Measurements from ENCODE around the gene ZMYND15.
A peak's percentile ranks its signal among the peaks of the same experiment; 100 is the strongest.

Gene ZMYND15

GRCh38 chr17:4742629-4743028 is 3.0 kb downstream of the ZMYND15 start:
- no peak for DNase-seq (ENCODE audit: low read depth, low spot score)

- no peak for DNase-seq (ENCODE audit: low read depth, low spot score)
Measured at GRCh38 chr17:4743216-4743615, 3.6 kb downstream of the ZMYND15 start.

GRCh38 chr17:4743898-4744297 is 4.3 kb downstream of the ZMYND15 start:
- no peak for DNase-seq (ENCODE audit: low read depth, low spot score)

- DNase-seq (ENCODE audit: low read depth, low spot score): peak; percentile 52
Measured at GRCh38 chr17:4744999-4745969, 5.7 kb downstream of the ZMYND15 start.

- no peak for DNase-seq (ENCODE audit: low read depth, low spot score)
Measured at GRCh38 chr17:4747847-4748246, 8.2 kb downstream of the ZMYND15 start.

- DNase-seq (ENCODE audit: low read depth, low spot score): no peak
Measured at GRCh38 chr17:4748686-4749085, 9.1 kb downstream of the ZMYND15 start.

- no peak for DNase-seq (ENCODE audit: low read depth, low spot score)
Measured at GRCh38 chr17:4750606-4751005, 11.0 kb downstream of the ZMYND15 start.

- no peak for DNase-seq (ENCODE audit: low read depth, low spot score)
Measured at GRCh38 chr17:4751932-4752331, 12.3 kb downstream of the ZMYND15 start.

- DNase-seq (ENCODE audit: low read depth, low spot score): no peak
Measured at GRCh38 chr17:4753392-4753791, 13.8 kb downstream of the ZMYND15 start.

GRCh38 chr17:4759776-4760236 is 20.2 kb downstream of the ZMYND15 start:
- no peak for DNase-seq (ENCODE audit: low read depth, low spot score)

GRCh38 chr17:4764595-4764994 is 25.0 kb downstream of the ZMYND15 start:
- DNase-seq (ENCODE audit: low read depth, low spot score): no peak

GRCh38 chr17:4766201-4766600 is 26.6 kb downstream of the ZMYND15 start:
- DNase-seq (ENCODE audit: low read depth, low spot score): no peak

- no peak for DNase-seq (ENCODE audit: low read depth, low spot score)
Measured at GRCh38 chr17:4766723-4767122, 27.1 kb downstream of the ZMYND15 start.

GRCh38 chr17:4768298-4768697 is 28.7 kb downstream of the ZMYND15 start:
- no peak for DNase-seq (ENCODE audit: low read depth, low spot score)

GRCh38 chr17:4769628-4770027 is 30.0 kb downstream of the ZMYND15 start:
- no peak for DNase-seq (ENCODE audit: low read depth, low spot score)

- no peak for DNase-seq (ENCODE audit: low read depth, low spot score)
Measured at GRCh38 chr17:4771519-4772234, 32.0 kb downstream of the ZMYND15 start, which contains the start of gene TM4SF5. Gene TM4SF5, plus strand, starts transcription at chr17:4771886. Its CDS starts 37 bp downstream, at chr17:4771923.

GRCh38 chr17:4772235-4772613 is 32.6 kb downstream of the ZMYND15 start:
- DNase-seq (ENCODE audit: low read depth, low spot score): no peak

GRCh38 chr17:4777969-4778760 is 38.5 kb downstream of the ZMYND15 start:
- peak; percentile 63 for DNase-seq (ENCODE audit: low read depth, low spot score)

- DNase-seq (ENCODE audit: low read depth, low spot score): no peak
Measured at GRCh38 chr17:4780325-4780955, 40.8 kb downstream of the ZMYND15 start.

- DNase-seq (ENCODE audit: low read depth, low spot score): peak; percentile 29
Measured at GRCh38 chr17:4782652-4783051, 43.0 kb downstream of the ZMYND15 start.
